A549 (cell line): Measurements from ENCODE around the gene CCR9. TPM values are rescaled to one million over a fixed set of nuclear protein-coding genes. Genes with fewer than 3 reads are reported as not detected.
"Not testable (repeated sequence)": the region's sequence is repeated elsewhere in the genome, so short reads cannot be mapped to it uniquely, and the experiment has no call there.

ENCODE experiments used
- ATAC-seq, 2 experiments: fragments of 200-7000 bp in 1 of 2; fragments of >200 bp in 1 of 2; cut with Nextera tagmentation in 1 of 2; cut with Tn5 transposase in 1 of 2; 3 replicates each; pipeline versions ENCODE4 v1.8.0 to v1.9.1; 2018 to 2020; ENCODE audit warnings: mild to moderate bottlenecking in 1 of 2, moderate library complexity in 1 of 2
- CTCF ChIA-PET: fragments of 300-600 bp; sonication (Branson Sonifier 250); formaldehyde crosslinking; extraction: SDS; loops from one replicate; lab custom pipeline; 2021; ENCODE audit warnings: antibody characterized with exemption, inconsistent platforms; lab: Yijun Ruan, JAX
- POLR2A ChIA-PET: fragments of 350-600 bp; formaldehyde crosslinking; extraction: SDS; loops from one replicate; lab custom pipeline; 2021; ENCODE audit warnings: antibody characterized with exemption, inconsistent platforms; lab: Yijun Ruan, JAX
- DNase-seq, 2 experiments: peaks; one replicate each; pipeline versions ENCODE4 v3.0.0 to v3.0.0-alpha.2; 2011 to 2016; ENCODE audit warnings: low read depth in 1 of 2, low spot score in 1 of 2
- FAIRE-seq: peaks from 2 replicates; lab custom pipeline; 2011; peaks lifted over from hg19 to GRCh38; lab: Jason Lieb, UNC
- H3K27ac ChIP-seq, 2 experiments: fragments of >200 bp; sonication (Bioruptor Twin); formaldehyde crosslinking; 3 replicates each; pipeline ENCODE4 v1.5.1; 2016 to 2017
- H3K4me1 ChIP-seq: fragments of >200 bp; sonication (Bioruptor Twin); formaldehyde crosslinking; 3 replicates; pipeline ENCODE4 v1.6.1; 2016
- H3K4me2 ChIP-seq: fragments of >200 bp; sonication (Bioruptor Twin); formaldehyde crosslinking; 3 replicates; pipeline ENCODE4 v1.6.1; 2016
- H3K4me3 ChIP-seq: fragments of >200 bp; sonication (Bioruptor Twin); formaldehyde crosslinking; 3 replicates; pipeline ENCODE4 v1.5.1; 2016
- H3K9me3 ChIP-seq: fragments of >200 bp; sonication (Bioruptor Twin); formaldehyde crosslinking; 3 replicates; pipeline ENCODE4 v1.6.1; 2016
- CHD4 ChIP-seq: fragments of 200-600 bp; sonication (generic); IDR thresholded peaks from 2 replicates; pipeline ENCODE4 v1.6.1; 2016; ENCODE audit warnings: antibody characterized with exemption, mild to moderate bottlenecking, borderline replicate concordance
- EHF ChIP-seq: fragments of 250-450 bp; sonication (Bioruptor Pico); IDR thresholded peaks from 2 replicates; pipeline ENCODE4 v1.5.0; 2020; ENCODE audit warnings: mild to moderate bottlenecking
- EHMT2 ChIP-seq: fragments of 200-600 bp; sonication (generic); IDR thresholded peaks from 2 replicates; pipeline ENCODE4 v1.6.1; 2016; ENCODE audit warnings: antibody characterized with exemption, low read depth, mild to moderate bottlenecking, moderate library complexity
- ELK1 ChIP-seq: fragments of 150-350 bp; IDR thresholded peaks from 2 replicates; pipeline ENCODE4 v1.6.1; 2014; ENCODE audit warnings: low read depth, mild to moderate bottlenecking, low read length
- HES2 ChIP-seq: fragments of >200 bp; sonication (Bioruptor Twin); formaldehyde crosslinking; IDR thresholded peaks from 2 replicates; pipeline ENCODE4 v1.6.1; 2016
- HEYL ChIP-seq: fragments of 250-450 bp; sonication (Bioruptor Pico); IDR thresholded peaks from 2 replicates; pipeline ENCODE4 v1.8.0; 2021; ENCODE audit warnings: mild to moderate bottlenecking, moderate library complexity
- HMGXB4 ChIP-seq: fragments of 250-450 bp; sonication (Bioruptor Pico); IDR thresholded peaks from 2 replicates; pipeline ENCODE4 v1.5.0; 2021; ENCODE audit warnings: mild to moderate bottlenecking, moderate library complexity, borderline replicate concordance
- JUN ChIP-seq, 2 experiments: fragments of >200 bp; sonication (Bioruptor Twin); formaldehyde crosslinking; IDR thresholded peaks; 2 replicates in 1 of 2; 3 replicates in 1 of 2; pipeline ENCODE4 v1.6.1; 2016 to 2017
- JUNB ChIP-seq: fragments of >200 bp; sonication (Bioruptor Twin); formaldehyde crosslinking; IDR thresholded peaks from 2 replicates; pipeline ENCODE4 v1.6.1; 2016
- KDM5A ChIP-seq: fragments of 200-600 bp; sonication (generic); IDR thresholded peaks from 2 replicates; pipeline ENCODE4 v1.6.1; 2016; ENCODE audit warnings: antibody characterized with exemption, mild to moderate bottlenecking
- MYC ChIP-seq: IDR thresholded peaks from 2 replicates; pipeline ENCODE4 v1.6.1; 2012; ENCODE audit warnings: mild to moderate bottlenecking, inconsistent platforms, low read length, improper control_type of control experiment, borderline replicate concordance
- PBX3 ChIP-seq: IDR thresholded peaks from 2 replicates; pipeline ENCODE4 v1.6.1; 2012
- PHF8 ChIP-seq: fragments of 200-600 bp; sonication (generic); IDR thresholded peaks from 2 replicates; pipeline ENCODE4 v1.6.1; 2016; ENCODE audit warnings: low read depth, mild to moderate bottlenecking, antibody characterized with exemption, moderate library complexity, borderline replicate concordance
- POLR2AphosphoS2 ChIP-seq: conservative IDR thresholded peaks from 2 replicates; pipeline ENCODE4 v1.6.1; 2012; ENCODE audit warnings: low read length, improper control_type of control experiment, inconsistent platforms
- SMC3 ChIP-seq: fragments of >200 bp; sonication (Bioruptor Twin); formaldehyde crosslinking; IDR thresholded peaks from 3 replicates; pipeline ENCODE4 v1.6.1; 2018; ENCODE audit warnings: inconsistent platforms
- SREBF2 ChIP-seq: fragments of 450-650 bp; IDR thresholded peaks from 2 replicates; pipeline ENCODE4 v1.6.1; 2014; ENCODE audit warnings: mild to moderate bottlenecking, moderate library complexity
- WGBS: methylation state at CpG from one replicate; pipeline ENCODE4 v1.1.6; 2017; ENCODE audit errors: missing lambda C conversion rate; 5-methylcytosine and 5-hydroxymethylcytosine counted together
- polyA plus RNA-seq, 4 experiments: library from polyadenylated mRNA; depleted of rRNA in 3 of 4; stranded (reverse); fragments of >200 nt; fragmentation: RNase III in 1 of 4; extraction: RNeasy Plus Mini Kit Qiagen cat#74134 plus additional on column Dnase treatment in 1 of 4; gene quantifications; 2 replicates in 3 of 4; 3 replicates in 1 of 4; pipeline ENCODE4 v1.2.3, GENCODE V29; 2011 to 2017

Gene CCR9
- polyA plus RNA-seq, 2 of the 4 experiments (the other 2 are of a cell fraction): not detected

GRCh38 chr3:45848392-45848791 lies 38.0 kb upstream of the CCR9 start:
- Histone ChIP-seq H3K27ac (no peak overlapping the region), H3K4me1 (no peaks in the 10 kb centered on the region), H3K4me2 (no peak overlapping the region), H3K9me3 (no peaks in the 10 kb centered on the region), H3K4me3 (no peak overlapping the region)
- POLR2A ChIA-PET: no interaction called here
- TF ChIP-seq SMC3 (no peak), KDM5A (no peak), POLR2AphosphoS2 (no peak), SREBF2 (no peak), HEYL (CRISPR knock-in tag) (no peak), ELK1 (no peak), HES2 (no peak), MYC (no peak), PHF8 (no peak), JUN (IDR thresholded peaks at IDR 0.05) (no peak)
- no peak for ATAC-seq
- 47% methylated on average over 1 of the region's 1 CpG for WGBS
- CTCF ChIA-PET: no interaction called here
- no peak for FAIRE-seq
- DNase-seq: no peak

GRCh38 chr3:45852828-45853227 lies 33.5 kb upstream of the CCR9 start:
- no peak overlapping the region for H3K27ac ChIP-seq
- CTCF ChIA-PET: interaction anchor here (1.0 to 1.1 kb wide), 2 partner anchors 86 to 516 kb away, joined by 3 to 4 read pairs; no protein-coding TSS in a partner anchor
- 20% methylated on average over 2 of the region's 2 CpGs for WGBS
- no peak overlapping the region for H3K4me2 ChIP-seq
- TF ChIP-seq HMGXB4 (CRISPR knock-in tag) (no peak), EHF (no peak), HES2 (no peak), CHD4 (no peak), PBX3 (no peak), JUNB (no peak), EHMT2 (no peak)
- DNase-seq: no peak
- no peaks in the 10 kb centered on the region for H3K4me1 ChIP-seq
- no peaks in the 10 kb centered on the region for H3K9me3 ChIP-seq
- FAIRE-seq: no peak
- POLR2A ChIA-PET: no interaction called here
- no peak overlapping the region for H3K4me3 ChIP-seq
- no peak for ATAC-seq

- FAIRE-seq, H3K9me3 ChIP-seq, ATAC-seq, POLR2A ChIA-PET, H3K27ac ChIP-seq, CTCF ChIA-PET, H3K4me2 ChIP-seq, H3K4me3 ChIP-seq, H3K4me1 ChIP-seq, DNase-seq: not testable (repeated sequence)
- 42% methylated on average over 1 of the region's 1 CpG for WGBS
Measured at GRCh38 chr3:45856323-45856722, 30.0 kb upstream of the CCR9 start.

GRCh38 chr3:45857024-45857423 lies 29.3 kb upstream of the CCR9 start:
- H3K4me2 ChIP-seq, POLR2A ChIA-PET, H3K4me1 ChIP-seq, CTCF ChIA-PET, H3K4me3 ChIP-seq, ATAC-seq, FAIRE-seq, DNase-seq, H3K27ac ChIP-seq, H3K9me3 ChIP-seq: not testable (repeated sequence)
- 74% methylated on average over 2 of the region's 2 CpGs for WGBS
